K562 (cell line): ENCODE data around the gene YAE1. TPM values are rescaled to one million over a fixed set of nuclear protein-coding genes. Genes with fewer than 3 reads are reported as not detected.

ENCODE experiments used
- ATAC-seq: fragments of 200-7000 bp; cut with Tn5 transposase; 3 replicates; pipeline ENCODE4 v1.9.1; 2020; ENCODE audit warnings: moderate library complexity
- BruUV-seq: library from RNA; stranded (reverse); fragments of 400-500 nt; replicated peaks from 2 replicates; lab custom pipeline; 2021; lab: Mats Ljungman, UMichigan
- CTCF ChIA-PET: fragments of 300-600 bp; formaldehyde crosslinking; extraction: SDS; loops from one replicate; lab custom pipeline; 2021; ENCODE audit warnings: low intra/inter-chr PET ratio; lab: Yijun Ruan, JAX
- POLR2A ChIA-PET: fragments of 300-600, 350-650 bp; sonication (Branson Sonifier 250); formaldehyde crosslinking; extraction: SDS; loops from one replicate; lab custom pipeline; 2021; ENCODE audit warnings: antibody characterized with exemption, inconsistent platforms; lab: Yijun Ruan, JAX
- DNase-seq, 4 experiments: peaks; one replicate each; pipeline versions ENCODE4 v3.0.0 to v3.0.0-alpha.2; 2011 to 2018; ENCODE audit warnings: low spot score in 3 of 4, mixed read lengths in 3 of 4; ENCODE audit errors: extremely low read depth in 1 of 4
- FAIRE-seq: peaks from 2 replicates; lab custom pipeline; 2011; peaks lifted over from hg19 to GRCh38; lab: Jason Lieb, UNC
- H2AFZ ChIP-seq: 2 replicates; pipeline ENCODE4 v1.6.0; 2011; ENCODE audit warnings: low read depth, low read length, control low read depth, inconsistent platforms
- H3K27ac ChIP-seq: fragments of 200-600 bp; 3 replicates; pipeline ENCODE4 v1.8.0; 2011; ENCODE audit warnings: low read depth, mild to moderate bottlenecking, control low read depth, inconsistent platforms, low read length, moderate library complexity, mixed read lengths; ENCODE audit errors: extremely low read depth
- H3K27me3 ChIP-seq, 2 experiments: fragments of 300-600 bp in 1 of 2; 2 replicates in 1 of 2; 3 replicates in 1 of 2; pipeline versions ENCODE4 v1.6.0 to v1.8.0; 2011; ENCODE audit warnings: inconsistent platforms in 2 of 2, low read length in 2 of 2, mild to moderate bottlenecking in 1 of 2, mixed read lengths in 1 of 2, moderate library complexity in 1 of 2; ENCODE audit not compliant: control insufficient read depth in 2 of 2, insufficient read depth in 2 of 2
- H3K36me3 ChIP-seq: fragments of 300-600 bp; 3 replicates; pipeline ENCODE4 v1.8.0; 2011; ENCODE audit warnings: mild to moderate bottlenecking, low read length, inconsistent platforms; ENCODE audit not compliant: control insufficient read depth, insufficient read depth
- H3K4me1 ChIP-seq, 2 experiments: fragments of 200-600 bp in 1 of 2; replicated peaks in 1 of 2; 2 replicates in 1 of 2; 3 replicates in 1 of 2; pipeline versions ENCODE4 v1.5.1 to v1.8.0; 2011; ENCODE audit warnings: inconsistent platforms in 2 of 2, low read length in 2 of 2, mild to moderate bottlenecking in 1 of 2, mixed read lengths in 1 of 2, moderate library complexity in 1 of 2; ENCODE audit not compliant: control insufficient read depth in 2 of 2, insufficient read depth in 2 of 2
- H3K4me2 ChIP-seq: 2 replicates; pipeline ENCODE4 v1.6.1; 2011; ENCODE audit warnings: low read length, control low read depth, inconsistent platforms, mixed read lengths; ENCODE audit not compliant: insufficient read depth
- H3K4me3 ChIP-seq: fragments of 200-600 bp; sonication (generic), shearing (Covaris generic); 2 replicates; pipeline ENCODE4 v1.5.1; 2016; ENCODE audit warnings: control low read depth, inconsistent platforms
- H3K79me2 ChIP-seq: fragments of 200-600 bp; 3 replicates; pipeline ENCODE4 v1.8.0; 2011; ENCODE audit warnings: low read length, inconsistent platforms; ENCODE audit not compliant: control insufficient read depth, insufficient read depth
- H3K9ac ChIP-seq, 2 experiments: 2 replicates each; pipeline versions ENCODE4 v1.6.0 to v1.6.1; 2011; ENCODE audit warnings: low read depth in 2 of 2, low read length in 2 of 2, control low read depth in 1 of 2, inconsistent platforms in 1 of 2, mild to moderate bottlenecking in 1 of 2, mixed read lengths in 1 of 2; ENCODE audit not compliant: insufficient read depth in 1 of 2
- H3K9me1 ChIP-seq: one replicate; pipeline ENCODE4 v1.6.0; 2011; ENCODE audit warnings: inconsistent platforms, mild to moderate bottlenecking, low read length, moderate library complexity; ENCODE audit not compliant: control insufficient read depth, insufficient read depth
- H3K9me3 ChIP-seq: replicated peaks from 2 replicates; pipeline ENCODE4 v1.5.1; 2011; ENCODE audit warnings: low read depth, low read length, inconsistent platforms; ENCODE audit not compliant: control insufficient read depth, insufficient read depth
- H4K20me1 ChIP-seq: replicated peaks from 2 replicates; pipeline ENCODE4 v1.6.1; 2011; ENCODE audit warnings: low read length, inconsistent platforms, mixed read lengths; ENCODE audit not compliant: control insufficient read depth, insufficient read depth
- AFF4 ChIP-seq: sonication (generic); formaldehyde crosslinking; IDR thresholded peaks from 2 replicates; pipeline ENCODE4 v1.8.0; 2023; ENCODE audit warnings: mild to moderate bottlenecking, missing genetic modification reagents
- BRD9 ChIP-seq: fragments of 450-650 bp; IDR thresholded peaks from 2 replicates; pipeline ENCODE4 v1.6.1; 2018; ENCODE audit warnings: low read depth; ENCODE audit not compliant: partially characterized antibody
- GABPB2 ChIP-seq: fragments of 250-450 bp; sonication (Bioruptor Pico); conservative IDR thresholded peaks from 2 replicates; pipeline ENCODE4 v1.5.1; 2021; ENCODE audit warnings: mild to moderate bottlenecking
- HDGF ChIP-seq: fragments of 450-650 bp; IDR thresholded peaks from 2 replicates; pipeline ENCODE4 v1.6.1; 2016
- POLR2B ChIP-seq: fragments of 450-650 bp; IDR thresholded peaks from 2 replicates; pipeline ENCODE4 v1.6.1; 2018; ENCODE audit warnings: low read depth; ENCODE audit not compliant: partially characterized antibody
- POU5F1 ChIP-seq: fragments of 150-350 bp; IDR thresholded peaks from 2 replicates; pipeline ENCODE4 v1.6.1; 2014; ENCODE audit warnings: borderline replicate concordance, low read length, low read depth, mild to moderate bottlenecking; ENCODE audit not compliant: partially characterized antibody
- SREBF2 ChIP-seq: sonication (generic); formaldehyde crosslinking; IDR thresholded peaks from 2 replicates; pipeline ENCODE4 v1.4.0; 2020; ENCODE audit warnings: mild to moderate bottlenecking, missing genetic modification reagents
- XRCC5 ChIP-seq: fragments of 200-400 bp; formaldehyde crosslinking; IDR thresholded peaks from 2 replicates; pipeline ENCODE4 v1.6.1; 2017; ENCODE audit warnings: low read depth, mild to moderate bottlenecking, low read length
- ZNF184 ChIP-seq: sonication (generic); formaldehyde crosslinking; IDR thresholded peaks from 2 replicates; pipeline ENCODE4 v1.5.0; 2020; ENCODE audit warnings: missing genetic modification reagents
- ZNF592 ChIP-seq: fragments of 450-650 bp; IDR thresholded peaks from 2 replicates; pipeline ENCODE4 v1.6.1; 2017; ENCODE audit warnings: antibody characterized with exemption, mild to moderate bottlenecking
- ZZZ3 ChIP-seq: fragments of 450-650 bp; IDR thresholded peaks from 2 replicates; pipeline ENCODE4 v1.6.1; 2016; ENCODE audit warnings: antibody characterized with exemption, mild to moderate bottlenecking, moderate library complexity
- WGBS: fragments of 100-300 bp; shearing (Covaris generic); methylation state at CpG from one replicate; pipeline ENCODE4 v1.1.6; 2016; ENCODE audit warnings: low coverage, mixed read lengths; ENCODE audit not compliant: insufficient coverage; ENCODE audit errors: missing lambda C conversion rate; 5-methylcytosine and 5-hydroxymethylcytosine counted together
- in situ Hi-C: fragments of 300-500 bp; cut with MboI; formaldehyde crosslinking; loops from 4 replicates; pipeline ENCODE4 v1.15.0; 2018; ENCODE audit warnings: inconsistent platforms, mixed read lengths
- intact Hi-C: fragments of 100-400 bp; cut with micrococcal nuclease; formaldehyde crosslinking; loops from 2 replicates; pipeline ENCODE4 v1.14.2; 2022
- polyA plus RNA-seq, 8 experiments: library from polyadenylated mRNA; depleted of rRNA in 4 of 8; stranded (reverse) in 5 of 8; unstranded in 3 of 8; fragments of >200 nt; fragmentation: Nextera tagmentation in 2 of 8; fragmentation: Illumina TruSeq in 1 of 8; extraction: Ambion mirVana in 2 of 8; extraction: Trizol in 1 of 8; gene quantifications; 2 replicates each; pipeline versions ENCODE4 v1.2.1 to v1.2.3, GENCODE V29; 2011 to 2014; ENCODE audit warnings: inconsistent platforms in 1 of 8, missing spikeins in 1 of 8
- total RNA-seq, 7 experiments: library from RNA; depleted of rRNA in 6 of 7; stranded (reverse); fragments of >200 nt in 6 of 7; fragmentation: Illumina TruSeq in 2 of 7; extraction: Trizol in 2 of 7; gene quantifications; 2 replicates each; pipeline versions ENCODE4 v1.2.1 to v1.2.3, GENCODE V29; 2011 to 2021; ENCODE audit warnings: low replicate concordance in 1 of 7

YAE1 gene
- total and polyA plus RNA-seq, 9 of the 15 experiments (the other 6 are each of a cell fraction or from before 2014, with no cell fraction given), result 15.2 to 63.4 (median 30.1) TPM

DNA sequence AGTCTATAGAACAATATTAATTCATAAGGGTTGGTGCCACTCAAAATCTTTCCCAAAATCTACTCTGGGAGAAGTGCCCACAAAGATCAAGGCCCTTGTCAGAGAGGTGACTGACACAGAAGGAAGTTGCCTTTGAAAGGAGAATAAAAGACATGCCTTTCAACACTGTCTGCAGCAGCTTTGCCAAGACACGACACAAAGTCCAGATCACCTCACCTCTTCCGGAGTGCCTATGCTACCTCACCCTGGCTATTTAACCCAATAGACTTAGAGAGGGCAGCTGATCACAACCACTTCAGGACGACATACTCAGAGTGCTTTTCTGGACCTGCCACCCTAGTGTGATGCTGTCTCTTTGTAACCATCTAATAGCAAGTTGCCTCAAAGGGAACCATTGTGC lies 49.0 kb upstream of the YAE1 start:
- H3K9ac ChIP-seq, result no peak overlapping the region
- no peak for FAIRE-seq
- no peak overlapping the region for H3K4me2 ChIP-seq
- POLR2A ChIA-PET, result no interaction called here
- no peaks in the 10 kb centered on the region for H3K36me3 ChIP-seq
- CTCF ChIA-PET, result no interaction called here
- TF ChIP-seq POU5F1 (no peak), POLR2B (no peak), BRD9 (no peak), ZZZ3 (no peak), ZNF184 (CRISPR knock-in tag) (no peak), HDGF (no peak), SREBF2 (CRISPR knock-in tag) (no peak), ZNF592 (no peak), AFF4 (CRISPR knock-in tag) (no peak), GABPB2 (CRISPR knock-in tag) (no peak), XRCC5 (no peak)
- BruUV-seq, result no TSS peak
- no peak overlapping the region for H2AFZ ChIP-seq
- H3K27ac ChIP-seq, result no peak overlapping the region
- 6% methylated on average over 3 of the region's 3 CpGs for WGBS
- intact Hi-C loops (loop anchor here (5.0 kb wide), 1 partner anchor 50 kb away; no protein-coding TSS in a partner anchor), in situ Hi-C loops (loop anchor here (25.0 kb wide), 1 partner anchor 1105 kb away; no protein-coding TSS in a partner anchor)
- no peaks in the 10 kb centered on the region; a peak in 1 of 5 replicates for H3K4me1 ChIP-seq
- no peak overlapping the region for H3K4me3 ChIP-seq
- H3K9me3 ChIP-seq, result no peaks in the 10 kb centered on the region
- no peak for ATAC-seq
- H4K20me1 ChIP-seq, result no peaks in the 10 kb centered on the region
- no peaks in the 10 kb centered on the region for H3K79me2 ChIP-seq
- no peak for DNase-seq
- H3K9me1 ChIP-seq, result no peaks in the 10 kb centered on the region
- H3K27me3 ChIP-seq, result peaks cover 8 to 22% of the 10 kb centered on the region in 2 experiments; a peak in 3 of 5 replicates
